T-helper 2 cell treated with Interferon-gamma antibody and Interleukin-4, amounts not matched to agents 100 ng/mL and 5 ng/mL, for 36 hours (primary cell): ENCODE measurements around the gene PAX6. TPM values are rescaled to one million over a fixed set of nuclear protein-coding genes. Genes with fewer than 3 reads are reported as not detected.

Experiments used
- intact Hi-C: fragments of 100-400 bp; cut with micrococcal nuclease; formaldehyde crosslinking; loops from one replicate; pipeline ENCODE4 v1.15.1; 2023
- total RNA-seq: library from RNA; stranded (reverse); gene quantifications from 2 replicates; pipeline ENCODE4 v1.2.3, GENCODE V29; 2022

PAX6 gene
- total RNA-seq, 1 donor from 2014 or later: not detected

GRCh38 chr11:31799435-31800397 lies 11.4 kb downstream of the PAX6 start:
- intact Hi-C loops: loop anchor here (2.0 to 10.0 kb wide), 2 partner anchors 13 to 315 kb away; no protein-coding TSS in a partner anchor

- intact Hi-C loops: loop anchor here (2.0 kb wide), 1 partner anchor 14 kb away; no protein-coding TSS in a partner anchor
Measured at GRCh38 chr11:31798554-31799434, 12.3 kb downstream of the PAX6 start.

DNA sequence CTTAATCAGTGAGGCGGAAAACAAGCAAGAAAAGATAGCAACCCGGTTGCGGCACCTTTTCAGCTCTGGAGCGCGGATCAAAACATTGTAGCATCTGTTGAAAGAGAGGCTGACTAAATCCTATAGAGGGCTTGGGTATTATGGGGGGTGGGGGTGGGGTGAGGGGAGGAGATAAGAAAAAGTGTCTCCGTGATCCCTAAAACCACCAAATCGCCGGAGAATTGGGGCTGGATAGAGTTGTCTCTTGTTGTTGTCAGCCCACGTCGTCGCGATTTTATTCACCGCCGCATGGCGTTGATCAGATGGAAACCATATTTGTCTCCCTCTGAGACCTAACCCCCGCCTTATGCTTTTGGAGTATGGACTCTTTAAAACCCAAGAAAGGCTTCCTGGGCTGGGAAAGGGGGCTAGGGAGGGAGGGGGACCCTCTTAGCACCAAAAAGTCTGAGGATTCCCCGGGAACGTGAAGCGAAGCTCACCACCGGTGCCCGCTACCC lies 13.0 kb downstream of the PAX6 start:
- intact Hi-C loops: loop anchor here (2.0 kb wide), 1 partner anchor 15 kb away; no protein-coding TSS in a partner anchor

- intact Hi-C loops: loop anchor here (2.0 kb wide), 1 partner anchor 15 kb away; no protein-coding TSS in a partner anchor
Measured at GRCh38 chr11:31797190-31798056, 13.7 kb downstream of the PAX6 start.

- intact Hi-C loops: no loop called here
Measured at GRCh38 chr11:31796499-31797189, 14.5 kb downstream of the PAX6 start.

DNA sequence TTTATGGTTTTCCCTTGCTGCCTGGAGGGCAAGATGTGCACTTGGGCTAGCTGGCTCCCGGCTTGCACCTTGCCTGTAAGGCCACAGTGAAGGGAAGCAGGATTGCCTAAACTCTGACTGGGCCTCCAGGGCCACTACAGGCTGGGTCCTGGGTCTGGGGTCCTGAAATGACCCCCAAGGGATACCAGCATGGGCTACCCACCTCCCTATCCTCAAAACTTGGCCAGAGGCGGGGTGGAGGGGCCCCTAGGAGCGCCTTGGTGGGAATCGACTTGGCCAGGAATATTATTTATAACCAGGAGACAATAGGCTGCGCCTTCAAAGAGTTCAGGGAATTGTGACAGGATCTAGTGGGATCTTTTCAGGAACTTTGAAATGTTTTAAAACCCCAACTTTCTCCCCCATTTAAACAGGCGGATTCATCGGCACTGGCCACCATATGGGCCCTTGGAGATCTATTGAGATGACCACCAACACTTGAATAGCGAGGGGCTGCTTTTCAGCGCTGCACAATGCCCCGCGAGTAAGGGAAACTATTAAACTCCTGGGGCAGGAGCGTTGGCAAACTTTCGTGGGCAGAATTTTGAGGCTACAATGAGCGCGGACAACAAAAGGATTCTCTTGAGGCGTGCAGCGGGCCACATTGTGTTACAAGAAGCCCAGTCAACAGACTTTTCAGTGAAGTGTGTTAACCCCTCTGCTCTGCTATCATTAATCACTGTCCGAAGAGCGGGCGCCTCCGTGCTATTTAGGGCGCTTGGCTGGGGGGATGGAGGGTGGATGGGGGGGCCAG lies 15.2 kb downstream of the PAX6 start:
- intact Hi-C loops: no loop called here

DNA sequence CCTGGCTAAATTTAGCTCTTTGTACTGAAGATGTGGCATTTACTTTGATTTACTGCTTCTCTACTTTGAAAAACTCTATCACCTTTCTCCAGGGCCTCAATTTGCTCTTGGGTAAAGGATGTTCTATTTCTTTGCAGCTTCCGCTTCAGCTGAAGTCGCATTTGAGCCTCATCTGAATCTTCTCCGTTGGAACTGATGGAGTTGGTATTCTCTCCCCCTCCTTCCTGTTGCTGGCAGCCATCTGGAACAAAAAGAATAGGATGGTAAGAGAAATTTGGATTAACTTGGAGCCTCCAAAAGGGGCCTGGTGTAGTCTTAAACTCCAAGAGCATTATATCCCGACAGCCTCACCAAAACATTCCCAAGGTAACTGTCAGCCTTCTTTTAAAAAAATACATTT lies 16.6 kb downstream of the PAX6 start:
- intact Hi-C loops: no loop called here

- intact Hi-C loops: no loop called here
Measured at GRCh38 chr11:31793264-31793663, 17.9 kb downstream of the PAX6 start.

GRCh38 chr11:31792456-31792855 lies 18.7 kb downstream of the PAX6 start:
- intact Hi-C loops: no loop called here

DNA sequence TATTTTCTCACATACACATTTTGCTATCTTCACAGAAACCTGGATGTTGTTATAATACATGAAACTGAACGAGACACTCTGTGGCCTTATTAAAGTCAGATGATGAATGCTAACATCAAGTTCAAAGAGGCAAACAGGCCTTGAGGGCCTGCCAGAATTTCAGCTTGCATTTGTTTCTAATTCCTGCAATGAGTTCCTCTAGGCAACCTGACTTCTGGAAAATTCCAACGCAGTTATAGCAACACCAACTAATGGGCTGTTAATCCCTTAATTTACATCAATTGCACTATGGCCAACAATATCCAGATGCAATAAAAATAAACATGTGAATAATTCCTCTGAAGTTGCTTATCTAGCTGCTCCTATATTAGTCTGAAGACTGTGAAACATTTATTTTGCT lies 19.1 kb downstream of the PAX6 start:
- intact Hi-C loops: no loop called here

- intact Hi-C loops: no loop called here
Measured at GRCh38 chr11:31790649-31791048, 20.5 kb downstream of the PAX6 start.

- intact Hi-C loops: no loop called here
Measured at GRCh38 chr11:31788085-31788484, 23.0 kb downstream of the PAX6 start.

GRCh38 chr11:31786996-31787685 lies 24.0 kb downstream of the PAX6 start:
- intact Hi-C loops: no loop called here

DNA sequence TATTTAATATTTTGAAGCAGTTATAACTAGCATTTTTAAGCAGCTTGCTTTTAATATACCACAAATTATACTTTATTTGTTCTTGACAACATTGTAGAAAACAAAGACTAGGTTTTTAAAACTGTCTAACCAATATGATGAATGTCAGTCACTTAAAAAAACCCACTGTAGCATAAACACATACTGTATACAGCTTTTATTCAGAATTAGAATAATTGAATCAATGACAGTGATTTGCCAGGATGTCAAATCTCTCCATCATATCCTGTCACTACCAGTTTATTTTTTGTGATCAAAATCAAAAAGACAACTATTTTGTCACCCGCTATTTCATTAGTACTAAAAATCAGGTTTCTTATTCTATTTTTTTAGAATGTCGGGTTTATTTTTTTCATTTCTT lies 26.5 kb downstream of the PAX6 start:
- intact Hi-C loops: no loop called here

DNA sequence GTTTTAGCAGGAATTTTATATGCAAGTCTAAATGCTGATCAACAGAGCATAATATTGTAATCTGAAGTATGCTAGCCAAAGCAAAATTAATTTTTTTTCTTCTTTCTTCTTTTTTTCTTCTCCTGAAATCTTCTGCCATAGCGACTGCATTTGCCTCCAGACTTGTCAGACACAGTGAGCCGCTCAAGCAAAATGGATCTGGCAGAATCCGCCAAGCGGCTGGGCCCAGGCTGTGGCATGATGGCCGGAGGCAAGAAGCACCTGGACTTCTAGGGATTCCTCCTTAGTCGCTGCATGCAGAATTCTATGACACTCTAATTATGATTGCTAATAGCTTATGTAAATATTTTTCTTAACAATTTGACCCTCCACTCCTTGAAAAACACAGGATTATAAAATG lies 27.9 kb downstream of the PAX6 start:
- intact Hi-C loops: no loop called here

DNA sequence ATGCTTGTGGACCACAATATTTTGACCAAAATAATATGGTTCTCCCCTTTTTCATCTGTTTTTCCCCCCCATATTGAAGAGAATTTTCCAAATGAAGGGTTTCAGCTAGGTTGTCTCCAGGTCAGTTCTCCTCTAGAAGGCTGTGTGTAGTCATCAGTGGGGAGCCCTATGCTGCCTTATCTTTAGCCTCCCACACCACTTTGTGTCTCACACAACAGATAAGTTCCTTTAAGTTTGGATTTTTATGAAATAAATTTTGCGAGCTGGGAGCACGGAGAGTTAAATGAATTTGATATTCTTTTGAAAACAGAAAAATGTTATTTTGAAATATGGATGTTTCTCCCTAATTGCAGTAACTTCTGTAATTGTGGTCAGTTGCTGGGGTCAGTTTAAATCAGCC lies 28.9 kb downstream of the PAX6 start:
- intact Hi-C loops: no loop called here

- intact Hi-C loops: no loop called here
Measured at GRCh38 chr11:31780480-31780971, 30.6 kb downstream of the PAX6 start.

- intact Hi-C loops: no loop called here
Measured at GRCh38 chr11:31780078-31780477, 31.0 kb downstream of the PAX6 start.
